BE2C (cell line): ENCODE data around the gene TOMM40L.

Source experiments
- DNase-seq: peaks from one replicate; pipeline ENCODE4 v3.0.0-alpha.2; 2020
- H3K27me3 ChIP-seq: fragments of 250-450 bp; sonication (Bioruptor Pico); 2 replicates; pipeline ENCODE4 v1.5.1; 2020; ENCODE audit warnings: mild to moderate bottlenecking
- H3K36me3 ChIP-seq: fragments of 250-450 bp; sonication (Bioruptor Pico); 2 replicates; pipeline ENCODE4 v1.5.1; 2020; ENCODE audit warnings: mild to moderate bottlenecking
- H3K4me1 ChIP-seq: fragments of 250-450 bp; sonication (Bioruptor Pico); 2 replicates; pipeline ENCODE4 v1.5.1; 2020
- H3K4me3 ChIP-seq: 2 replicates; pipeline ENCODE4 v1.5.1; 2011; ENCODE audit warnings: low read depth, low read length
- H3K9me3 ChIP-seq: fragments of 250-450 bp; sonication (Bioruptor Pico); 2 replicates; pipeline ENCODE4 v1.5.1; 2020
- TF ChIP-seq, protein P1 (sequence below): IDR thresholded peaks from 2 replicates; pipeline ENCODE4 v1.5.1; 2012; ENCODE audit warnings: mild to moderate bottlenecking, low read depth, low read length

The TOMM40L gene

DNA sequence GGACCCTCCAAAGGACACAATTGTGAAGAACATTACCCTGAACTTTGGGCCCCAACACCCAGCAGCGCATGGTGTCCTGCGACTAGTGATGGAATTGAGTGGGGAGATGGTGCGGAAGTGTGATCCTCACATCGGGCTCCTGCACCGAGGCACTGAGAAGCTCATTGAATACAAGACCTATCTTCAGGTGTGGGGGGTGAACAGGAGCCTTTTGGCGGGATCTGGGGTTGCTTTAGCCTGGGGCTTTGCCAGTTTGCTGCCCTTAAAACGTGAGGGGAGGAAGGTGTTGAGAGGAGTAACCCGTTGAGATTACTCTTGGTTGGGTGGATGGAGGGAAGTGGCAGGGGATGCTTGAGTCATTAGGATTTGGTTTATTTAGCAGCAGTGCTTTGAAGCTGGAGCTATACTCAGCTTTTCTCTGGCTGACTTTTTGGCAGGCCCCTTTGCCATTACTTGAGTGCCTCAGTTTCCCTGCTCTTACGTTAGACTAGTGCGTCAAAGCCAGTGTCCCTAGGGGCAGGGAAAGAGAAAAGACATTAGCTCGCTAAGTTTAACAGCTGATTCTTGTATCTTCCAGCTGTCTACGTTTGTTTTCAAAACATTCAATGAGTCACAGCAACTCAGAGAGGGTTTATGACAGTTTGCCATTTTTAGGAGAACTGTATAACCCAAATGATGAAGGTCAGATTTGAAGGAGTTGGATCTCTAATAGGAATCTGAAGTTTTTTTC is 19.3 kb upstream of the TOMM40L start:
- Histone ChIP-seq H3K4me1 (peaks cover under 1% of the 10 kb centered on the region; the same call in 1 of the 2 replicates), H3K9me3 (no peaks in the 10 kb centered on the region), H3K27me3 (no peaks in the 10 kb centered on the region), H3K4me3 (no peak overlapping the region), H3K36me3 (peaks cover 54% of the 10 kb centered on the region)
- TF ChIP-seq, protein P1, sequence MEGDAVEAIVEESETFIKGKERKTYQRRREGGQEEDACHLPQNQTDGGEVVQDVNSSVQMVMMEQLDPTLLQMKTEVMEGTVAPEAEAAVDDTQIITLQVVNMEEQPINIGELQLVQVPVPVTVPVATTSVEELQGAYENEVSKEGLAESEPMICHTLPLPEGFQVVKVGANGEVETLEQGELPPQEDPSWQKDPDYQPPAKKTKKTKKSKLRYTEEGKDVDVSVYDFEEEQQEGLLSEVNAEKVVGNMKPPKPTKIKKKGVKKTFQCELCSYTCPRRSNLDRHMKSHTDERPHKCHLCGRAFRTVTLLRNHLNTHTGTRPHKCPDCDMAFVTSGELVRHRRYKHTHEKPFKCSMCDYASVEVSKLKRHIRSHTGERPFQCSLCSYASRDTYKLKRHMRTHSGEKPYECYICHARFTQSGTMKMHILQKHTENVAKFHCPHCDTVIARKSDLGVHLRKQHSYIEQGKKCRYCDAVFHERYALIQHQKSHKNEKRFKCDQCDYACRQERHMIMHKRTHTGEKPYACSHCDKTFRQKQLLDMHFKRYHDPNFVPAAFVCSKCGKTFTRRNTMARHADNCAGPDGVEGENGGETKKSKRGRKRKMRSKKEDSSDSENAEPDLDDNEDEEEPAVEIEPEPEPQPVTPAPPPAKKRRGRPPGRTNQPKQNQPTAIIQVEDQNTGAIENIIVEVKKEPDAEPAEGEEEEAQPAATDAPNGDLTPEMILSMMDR, result no peak
- DNase-seq, result no peak

DNA sequence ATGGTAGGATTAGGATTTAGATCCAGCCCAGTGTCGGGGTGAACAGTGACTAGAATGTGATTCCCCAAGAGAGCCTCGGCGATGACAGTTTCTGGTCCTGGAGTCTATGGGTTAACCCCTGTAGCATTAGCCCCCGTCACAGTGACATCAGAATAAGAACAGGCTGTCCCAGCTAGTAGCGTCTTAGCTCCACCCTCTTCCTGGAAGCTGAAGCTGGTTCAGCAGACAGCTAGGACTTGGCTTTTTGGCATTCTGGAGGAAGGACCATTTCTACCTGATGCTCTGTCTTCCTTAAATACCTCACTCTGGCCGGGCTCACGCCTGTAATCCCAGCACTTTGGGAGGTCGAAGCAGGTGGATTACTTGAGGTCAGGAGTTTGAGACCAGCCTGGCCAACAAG is 18.7 kb upstream of the TOMM40L start:
- DNase-seq, result no peak
- Histone ChIP-seq H3K4me1 (no peaks in the 10 kb centered on the region), H3K36me3 (peaks cover 60% of the 10 kb centered on the region), H3K27me3 (no peaks in the 10 kb centered on the region), H3K4me3 (no peak overlapping the region), H3K9me3 (no peaks in the 10 kb centered on the region)
- TF ChIP-seq, protein P1, result no peak

DNA sequence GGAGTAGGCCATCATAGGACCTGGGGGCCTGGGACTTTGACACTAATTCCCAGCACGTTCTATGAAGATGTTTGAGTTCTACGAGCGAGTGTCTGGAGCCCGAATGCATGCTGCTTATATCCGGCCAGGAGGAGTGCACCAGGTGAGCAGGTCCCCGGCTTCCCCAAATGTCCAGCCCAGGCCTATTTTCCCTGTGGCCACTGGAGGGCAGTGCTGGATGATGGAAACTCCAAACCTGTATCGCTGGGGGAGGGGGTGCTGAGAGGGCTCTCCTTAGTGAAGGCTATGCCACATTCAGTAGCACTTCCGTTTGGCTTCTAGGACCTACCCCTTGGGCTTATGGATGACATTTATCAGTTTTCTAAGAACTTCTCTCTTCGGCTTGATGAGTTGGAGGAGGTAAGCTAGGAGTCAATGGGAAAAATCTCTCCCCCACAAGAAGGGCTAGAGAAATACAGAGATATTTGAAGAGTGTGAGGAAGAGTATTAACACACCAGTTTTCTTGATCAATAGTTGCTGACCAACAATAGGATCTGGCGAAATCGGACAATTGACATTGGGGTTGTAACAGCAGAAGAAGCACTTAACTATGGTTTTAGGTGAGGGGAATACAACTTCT is 16.0 kb upstream of the TOMM40L start:
- no peak overlapping the region for H3K4me3 ChIP-seq
- peaks cover 78% of the 10 kb centered on the region for H3K36me3 ChIP-seq
- H3K4me1 ChIP-seq, result no peaks in the 10 kb centered on the region
- H3K27me3 ChIP-seq, result no peaks in the 10 kb centered on the region
- no peaks in the 10 kb centered on the region for H3K9me3 ChIP-seq
- peak; percentile 90 for DNase-seq
- TF ChIP-seq, protein P1, result peak; percentile 97

DNA sequence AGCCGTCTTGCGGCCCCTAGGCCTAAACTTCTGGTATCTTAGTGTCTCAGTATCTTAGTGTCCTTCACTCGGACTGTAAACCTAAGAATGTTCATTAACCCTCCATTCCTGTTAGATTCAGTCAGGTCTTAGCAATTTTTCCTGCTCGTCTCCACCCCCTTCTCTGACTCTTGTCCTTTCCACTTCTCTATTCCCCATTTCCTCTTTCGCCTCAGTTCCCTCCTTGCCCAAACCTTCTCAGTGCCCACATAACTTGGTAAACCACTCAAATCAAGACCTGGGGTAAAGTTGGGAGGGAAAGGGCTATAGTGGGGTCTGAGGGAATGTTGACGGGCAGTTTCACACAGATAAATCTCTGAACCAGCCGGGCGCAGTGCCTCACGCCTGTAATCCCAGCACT is 11.5 kb upstream of the TOMM40L start:
- no peak for DNase-seq
- Histone ChIP-seq H3K9me3 (no peaks in the 10 kb centered on the region), H3K27me3 (no peaks in the 10 kb centered on the region), H3K4me1 (no peaks in the 10 kb centered on the region), H3K36me3 (peaks cover 49% of the 10 kb centered on the region), H3K4me3 (no peak overlapping the region)
- TF ChIP-seq, protein P1, result no peak

DNA sequence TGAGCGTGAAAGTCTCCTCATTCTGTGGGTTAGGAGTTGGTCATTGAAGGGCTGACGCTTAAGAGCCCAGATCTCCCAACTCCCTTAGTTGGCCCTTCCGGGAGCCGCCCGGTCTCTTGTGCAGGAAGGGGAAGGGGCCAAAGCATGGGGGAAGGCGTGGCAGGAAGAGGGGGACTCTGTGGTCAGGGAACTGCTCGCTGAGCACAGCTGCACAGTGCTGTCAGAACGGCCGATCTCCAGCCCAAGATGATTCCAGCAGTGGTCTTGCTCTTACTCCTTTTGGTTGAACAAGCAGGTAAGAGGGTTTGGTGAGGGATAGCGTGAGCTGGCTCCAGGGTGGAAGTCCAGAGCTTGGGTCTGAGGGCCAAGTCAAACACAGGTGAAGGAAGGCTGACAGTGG is 10.8 kb upstream of the TOMM40L start, which contains the start of gene FCER1G:
TSS of gene FCER1G (plus strand) at position 220 of the 400 bp plus-strand sequence. CDS start at position 247, 27 bp downstream.
- TF ChIP-seq, protein P1, result no peak
- Histone ChIP-seq H3K4me1 (no peaks in the 10 kb centered on the region), H3K9me3 (no peaks in the 10 kb centered on the region), H3K4me3 (no peak within 1 kb of the TSS), H3K27me3 (no peaks in the 10 kb centered on the region), H3K36me3 (peaks cover 42% of the 10 kb centered on the region)
- no peak for DNase-seq
